Measurements from ENCODE around the gene BUB3. TPM values are rescaled to one million over a fixed set of nuclear protein-coding genes. Genes with fewer than 3 reads are reported as not detected.

Gene BUB3
- total RNA-seq, 4 donors from 2014 or later = 67.9 to 90.1 (median 78.8) TPM

GRCh38 chr10:123157210-123157609, 3.0 kb downstream of the BUB3 start:
- Histone ChIP-seq H3K4me1 (peaks cover 11 to 35% (median 24%) of the 10 kb centered on the region in 4 donors), H3K9me3 (no peaks in the 10 kb centered on the region), H3K27ac (replicated peaks in 1 of 4) (no peak overlapping the region), H3K36me3 (peaks cover 11 to 58% (median 28%) of the 10 kb centered on the region in 4 donors), H3K27me3 (peaks cover 0 to 14% (median 3%) of the 10 kb centered on the region in 4 donors), H3K4me3 (no peak overlapping the region)
- intact Hi-C loops (cut with DNase I) = loop anchor here (10.0 kb wide), 1 partner anchor 202 kb away; the partner anchor contains the start of gene C10orf88
- no peak for TF ChIP-seq POLR2A (IDR thresholded peaks at IDR 0.05; ENCODE audit: low read depth)
- no peak for TF ChIP-seq CTCF (IDR thresholded peaks at IDR 0.05)
- no peak for TF ChIP-seq EP300 (IDR thresholded peaks at IDR 0.05)
- TF ChIP-seq POLR2AphosphoS5 (IDR thresholded peaks at IDR 0.05) = no peak
- no peak for DNase-seq (ENCODE audit: extremely low spot score)
- 85% methylated on average over 3 of the region's 3 CpGs for WGBS

GRCh38 chr10:123158682-123159081, 4.5 kb downstream of the BUB3 start:
- intact Hi-C loops (cut with DNase I) = loop anchor here (10.0 kb wide), 1 partner anchor 204 kb away; the partner anchor contains the start of gene C10orf88
- 80% methylated on average over 1 of the region's 1 CpG for WGBS
- Histone ChIP-seq H3K36me3 (peaks cover 25 to 72% (median 42%) of the 10 kb centered on the region in 4 donors), H3K27me3 (no peaks in the 10 kb centered on the region), H3K4me3 (no peak overlapping the region), H3K4me1 (peaks cover 11 to 35% (median 22%) of the 10 kb centered on the region in 4 donors), H3K9me3 (no peaks in the 10 kb centered on the region), H3K27ac (replicated peaks in 1 of 4) (no peak overlapping the region)
- no peak for TF ChIP-seq POLR2A (IDR thresholded peaks at IDR 0.05; ENCODE audit: low read depth)
- no peak for TF ChIP-seq CTCF (IDR thresholded peaks at IDR 0.05)
- TF ChIP-seq POLR2AphosphoS5 (IDR thresholded peaks at IDR 0.05) = no peak
- no peak for TF ChIP-seq EP300 (IDR thresholded peaks at IDR 0.05)
- no peak for DNase-seq (ENCODE audit: extremely low spot score)

GRCh38 chr10:123160311-123160980, 6.2 kb downstream of the BUB3 start:
- Histone ChIP-seq H3K4me1 (peaks cover 5 to 27% (median 13%) of the 10 kb centered on the region in 4 donors), H3K9me3 (no peaks in the 10 kb centered on the region), H3K4me3 (no peak overlapping the region), H3K27ac (replicated peaks in 1 of 4) (no peak overlapping the region), H3K27me3 (no peaks in the 10 kb centered on the region), H3K36me3 (peaks cover 27 to 90% (median 59%) of the 10 kb centered on the region in 4 donors)
- no peak for TF ChIP-seq CTCF (IDR thresholded peaks at IDR 0.05)
- no peak for TF ChIP-seq POLR2A (IDR thresholded peaks at IDR 0.05; ENCODE audit: low read depth)
- no peak for TF ChIP-seq EP300 (IDR thresholded peaks at IDR 0.05)
- TF ChIP-seq POLR2AphosphoS5 (IDR thresholded peaks at IDR 0.05) = no peak
- DNase-seq (ENCODE audit: extremely low spot score) = no peak
- intact Hi-C loops (cut with DNase I) = no loop called here
- WGBS = 88% methylated on average over 11 of the region's 11 CpGs

GRCh38 chr10:123164319-123164718, 10.1 kb downstream of the BUB3 start:
- Histone ChIP-seq H3K4me3 (no peak overlapping the region), H3K27ac (replicated peaks in 1 of 4) (no peak overlapping the region), H3K4me1 (no peaks in the 10 kb centered on the region), H3K9me3 (no peaks in the 10 kb centered on the region), H3K36me3 (peaks cover 42 to 95% (median 56%) of the 10 kb centered on the region in 4 donors), H3K27me3 (no peaks in the 10 kb centered on the region)
- no peak for TF ChIP-seq POLR2A (IDR thresholded peaks at IDR 0.05; ENCODE audit: low read depth)
- no peak for TF ChIP-seq EP300 (IDR thresholded peaks at IDR 0.05)
- TF ChIP-seq CTCF (IDR thresholded peaks at IDR 0.05) = no peak
- TF ChIP-seq POLR2AphosphoS5 (IDR thresholded peaks at IDR 0.05) = no peak
- 95% methylated on average over 2 of the region's 2 CpGs for WGBS
- no peak for DNase-seq (ENCODE audit: extremely low spot score)
- intact Hi-C loops (cut with DNase I) = no loop called here
